HG03565 (cell line): Measurements from ENCODE around the gene GRB7.

Experiments
- ATAC-seq: cut with Tn5 transposase; IDR thresholded peaks from one replicate; pipeline ENCODE4 v1.9.1; 2021; ENCODE audit warnings: mild to moderate bottlenecking, moderate library complexity; ENCODE audit not compliant: unreplicated experiment

The GRB7 gene

GRCh38 chr17:39794249-39794970, 56.7 kb downstream of the GRB7 start:
- ATAC-seq = peak; percentile 72
